K562 (cell line): Measurements from ENCODE around the gene AP1B1. TPM values are rescaled to one million over a fixed set of nuclear protein-coding genes. Genes with fewer than 3 reads are reported as not detected.

Experiments used
- ARID2 ChIP-seq: fragments of 450-650 bp; IDR thresholded peaks from 2 replicates; pipeline ENCODE4 v1.6.1; 2017; ENCODE audit warnings: antibody characterized with exemption, mild to moderate bottlenecking
- ATF7 ChIP-seq: fragments of 450-650 bp; IDR thresholded peaks from 2 replicates; pipeline ENCODE4 v1.7.1; 2014; ENCODE audit warnings: mild to moderate bottlenecking, moderate library complexity
- BRCA1 ChIP-seq, 2 experiments: fragments of 450-650 bp in 1 of 2; sonication (generic) in 1 of 2; formaldehyde crosslinking in 1 of 2; IDR thresholded peaks; 2 replicates each; pipeline versions ENCODE4 v1.5.0 to v1.6.1; 2017 to 2020; ENCODE audit warnings: mild to moderate bottlenecking in 1 of 2, missing genetic modification reagents in 1 of 2
- CEBPG ChIP-seq, 3 experiments: fragments of 200-800 bp in 1 of 3; sonication (Bioruptor generic) in 1 of 3; sonication (generic) in 1 of 3; formaldehyde crosslinking in 1 of 3; IDR thresholded peaks in 2 of 3; conservative IDR thresholded peaks in 1 of 3; 2 replicates each; pipeline versions ENCODE4 v1.6.1 to v1.8.0; 2016 to 2022; ENCODE audit warnings: missing compliant biosample characterization in 2 of 3, missing genetic modification characterization in 2 of 3, mild to moderate bottlenecking in 1 of 3, missing genetic modification reagents in 1 of 3
- ELK1 ChIP-seq: sonication (generic); formaldehyde crosslinking; IDR thresholded peaks from 2 replicates; pipeline ENCODE4 v1.8.1; 2022; ENCODE audit warnings: missing genetic modification reagents
- FOXA3 ChIP-seq, 2 experiments: fragments of 450-650 bp in 1 of 2; sonication (generic) in 1 of 2; formaldehyde crosslinking; IDR thresholded peaks in 1 of 2; conservative IDR thresholded peaks in 1 of 2; 2 replicates each; pipeline versions ENCODE4 v1.4.0 to v1.8.0; 2020 to 2022; ENCODE audit warnings: mild to moderate bottlenecking in 2 of 2, missing genetic modification reagents in 1 of 2
- JUN ChIP-seq, 2 experiments: sonication (generic) in 1 of 2; formaldehyde crosslinking in 1 of 2; IDR thresholded peaks; 2 replicates each; pipeline versions ENCODE4 v1.6.1 to v1.8.0; 2012 to 2022; ENCODE audit warnings: borderline replicate concordance in 2 of 2, mild to moderate bottlenecking in 2 of 2, improper control_type of control experiment in 1 of 2, low read depth in 1 of 2, low read length in 1 of 2, missing genetic modification reagents in 1 of 2
- OTX1 ChIP-seq: fragments of 450-650 bp; formaldehyde crosslinking; IDR thresholded peaks from 2 replicates; pipeline ENCODE4 v1.4.0; 2022; ENCODE audit warnings: mild to moderate bottlenecking
- RBFOX2 ChIP-seq: fragments of 200-400 bp; formaldehyde crosslinking; IDR thresholded peaks from 2 replicates; pipeline ENCODE4 v1.6.1; 2017; ENCODE audit warnings: low read depth, mild to moderate bottlenecking, low read length, moderate library complexity
- RBM15 ChIP-seq: fragments of 200-400 bp; formaldehyde crosslinking; IDR thresholded peaks from 2 replicates; pipeline ENCODE4 v1.6.1; 2018; ENCODE audit warnings: mild to moderate bottlenecking, low read length, moderate library complexity; ENCODE audit not compliant: insufficient read depth
- SRF ChIP-seq, 2 experiments: fragments of 250-450, 450-650 bp in 1 of 2; sonication (Bioruptor Pico) in 1 of 2; sonication (generic) in 1 of 2; formaldehyde crosslinking; IDR thresholded peaks; 2 replicates each; pipeline versions ENCODE4 v1.5.0 to v1.5.1; 2020 to 2022; ENCODE audit warnings: mild to moderate bottlenecking in 1 of 2, missing genetic modification reagents in 1 of 2
- TSC22D4 ChIP-seq: fragments of 450-650 bp; IDR thresholded peaks from 2 replicates; pipeline ENCODE4 v1.6.1; 2016; ENCODE audit warnings: missing genetic modification characterization, missing biosample characterization, control low read depth
- ZBTB40 ChIP-seq, 2 experiments: fragments of 450-650 bp in 1 of 2; sonication (generic) in 1 of 2; formaldehyde crosslinking in 1 of 2; IDR thresholded peaks; 2 replicates each; pipeline versions ENCODE4 v1.7.1 to v1.9.0; 2016 to 2022; ENCODE audit warnings: inconsistent platforms in 1 of 2, mild to moderate bottlenecking in 1 of 2, missing genetic modification reagents in 1 of 2
- ZBTB9 ChIP-seq: fragments of 450-650 bp; formaldehyde crosslinking; IDR thresholded peaks from 2 replicates; pipeline ENCODE4 v1.4.0; 2020; ENCODE audit warnings: mild to moderate bottlenecking, moderate library complexity
- polyA plus RNA-seq, 8 experiments: library from polyadenylated mRNA; depleted of rRNA in 4 of 8; stranded (reverse) in 5 of 8; unstranded in 3 of 8; fragments of >200 nt; fragmentation: Nextera tagmentation in 2 of 8; fragmentation: Illumina TruSeq in 1 of 8; extraction: Ambion mirVana in 2 of 8; extraction: Trizol in 1 of 8; gene quantifications; 2 replicates each; pipeline versions ENCODE4 v1.2.1 to v1.2.3, GENCODE V29; 2011 to 2014; ENCODE audit warnings: inconsistent platforms in 1 of 8, missing spikeins in 1 of 8
- total RNA-seq, 7 experiments: library from RNA; depleted of rRNA in 6 of 7; stranded (reverse); fragments of >200 nt in 6 of 7; fragmentation: Illumina TruSeq in 2 of 7; extraction: Trizol in 2 of 7; gene quantifications; 2 replicates each; pipeline versions ENCODE4 v1.2.1 to v1.2.3, GENCODE V29; 2011 to 2021; ENCODE audit warnings: low replicate concordance in 1 of 7

Gene AP1B1
- total and polyA plus RNA-seq, 9 of the 15 experiments (the other 6 are each of a cell fraction or from before 2014, with no cell fraction given) = 1.2 to 60.9 (median 30.1) TPM

GRCh38 chr22:29310863-29311339 lies 77.5 kb downstream of the AP1B1 start (continued):
- no peak for TF ChIP-seq FOXA3 (CRISPR knock-in tag; conservative IDR thresholded peaks at IDR 0.05 in 1 of 2, IDR thresholded peaks at IDR 0.05 in 1 of 2)
- no peak for TF ChIP-seq ZBTB40 (IDR thresholded peaks at IDR 0.05)
- TF ChIP-seq ZBTB40 (CRISPR knock-in tag; IDR thresholded peaks at IDR 0.05) = no peak
- TF ChIP-seq ZBTB9 = no peak
- no peak for TF ChIP-seq TSC22D4
- TF ChIP-seq ELK1 = no peak
- TF ChIP-seq RBFOX2 = peak; percentile 14; the same call in 1 of the 2 replicates
- TF ChIP-seq SRF (CRISPR knock-in tag; IDR thresholded peaks at IDR 0.05) = no peak
- TF ChIP-seq BRCA1 (IDR thresholded peaks at IDR 0.05) = no peak
- no peak for TF ChIP-seq BRCA1 (CRISPR knock-in tag; IDR thresholded peaks at IDR 0.05)
- TF ChIP-seq JUN (IDR thresholded peaks at IDR 0.05; ENCODE audit: borderline replicate concordance, low read depth, low read length) = peak; percentile 47; the same call in 1 of the 2 replicates
- no peak for TF ChIP-seq JUN (CRISPR knock-in tag; IDR thresholded peaks at IDR 0.05; ENCODE audit: borderline replicate concordance)
- no peak for TF ChIP-seq RBM15
- no peak for TF ChIP-seq OTX1 (CRISPR knock-in tag)
- TF ChIP-seq CEBPG (CRISPR knock-in tag; IDR thresholded peaks at IDR 0.05) = no peak
- no peak for TF ChIP-seq CEBPG (tag; conservative IDR thresholded peaks at IDR 0.05 in 1 of 2, IDR thresholded peaks at IDR 0.05 in 1 of 2)
- peak; percentile 34; the same call in 1 of the 2 replicates for TF ChIP-seq ATF7
- TF ChIP-seq ARID2 = no peak
